ENCODE results near the gene LIMK2.
"Not testable (repeated sequence)": the region's sequence is repeated elsewhere in the genome, so short reads cannot be mapped to it uniquely, and the experiment has no call there.

The LIMK2 gene

DNA sequence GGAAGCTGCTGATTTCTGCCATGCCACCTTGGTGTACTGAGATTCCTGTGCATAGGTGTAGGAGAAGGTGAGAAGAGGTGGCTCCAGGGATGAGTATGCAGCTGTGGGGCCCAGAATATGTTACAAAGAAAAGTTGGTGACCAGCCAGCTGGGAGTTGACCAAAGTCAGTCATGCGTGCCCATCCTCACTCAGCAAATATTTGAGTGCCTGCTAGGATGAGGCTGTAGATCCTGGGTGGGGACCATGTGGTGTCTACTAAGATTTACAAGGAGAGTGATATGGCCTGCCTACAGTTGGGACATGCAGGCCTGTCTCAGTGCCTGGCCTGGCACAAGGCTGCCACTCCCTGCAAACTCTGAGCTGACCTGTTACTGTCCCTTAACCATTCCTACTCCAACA, 32.8 kb upstream of the LIMK2 start:
- DNase-seq (ENCODE audit: low read depth): peak; percentile 76
- TF ChIP-seq, protein P1, sequence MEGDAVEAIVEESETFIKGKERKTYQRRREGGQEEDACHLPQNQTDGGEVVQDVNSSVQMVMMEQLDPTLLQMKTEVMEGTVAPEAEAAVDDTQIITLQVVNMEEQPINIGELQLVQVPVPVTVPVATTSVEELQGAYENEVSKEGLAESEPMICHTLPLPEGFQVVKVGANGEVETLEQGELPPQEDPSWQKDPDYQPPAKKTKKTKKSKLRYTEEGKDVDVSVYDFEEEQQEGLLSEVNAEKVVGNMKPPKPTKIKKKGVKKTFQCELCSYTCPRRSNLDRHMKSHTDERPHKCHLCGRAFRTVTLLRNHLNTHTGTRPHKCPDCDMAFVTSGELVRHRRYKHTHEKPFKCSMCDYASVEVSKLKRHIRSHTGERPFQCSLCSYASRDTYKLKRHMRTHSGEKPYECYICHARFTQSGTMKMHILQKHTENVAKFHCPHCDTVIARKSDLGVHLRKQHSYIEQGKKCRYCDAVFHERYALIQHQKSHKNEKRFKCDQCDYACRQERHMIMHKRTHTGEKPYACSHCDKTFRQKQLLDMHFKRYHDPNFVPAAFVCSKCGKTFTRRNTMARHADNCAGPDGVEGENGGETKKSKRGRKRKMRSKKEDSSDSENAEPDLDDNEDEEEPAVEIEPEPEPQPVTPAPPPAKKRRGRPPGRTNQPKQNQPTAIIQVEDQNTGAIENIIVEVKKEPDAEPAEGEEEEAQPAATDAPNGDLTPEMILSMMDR (conservative IDR thresholded peaks at IDR 0.05; ENCODE audit: low read length): no peak
- H3K4me3 ChIP-seq (ENCODE audit: low read length): no peak overlapping the region

DNA sequence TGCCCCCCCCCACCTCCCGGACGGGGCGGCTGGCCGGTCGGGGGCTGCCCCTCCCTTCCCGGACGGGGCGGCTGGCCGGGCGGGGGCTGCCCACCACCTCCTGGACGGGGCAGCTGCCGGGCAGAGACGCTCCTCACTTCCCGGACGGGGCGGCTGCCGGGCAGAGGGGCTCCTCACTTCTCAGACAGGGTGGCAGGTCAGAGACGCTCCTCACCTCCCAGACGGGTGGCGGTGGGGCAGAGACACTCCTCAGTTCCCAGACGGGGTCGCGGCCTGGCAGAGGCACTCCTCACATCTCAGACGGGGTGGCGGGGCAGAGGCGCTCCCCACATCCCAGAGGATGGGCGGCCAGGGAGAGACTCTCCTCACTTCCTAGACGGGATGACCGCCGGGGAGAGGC, 28.1 kb upstream of the LIMK2 start:
- TF ChIP-seq, protein P1 (conservative IDR thresholded peaks at IDR 0.05; ENCODE audit: low read length): no peak
- no peak overlapping the region for H3K4me3 ChIP-seq (ENCODE audit: low read length)
- DNase-seq (ENCODE audit: low read depth): no peak

DNA sequence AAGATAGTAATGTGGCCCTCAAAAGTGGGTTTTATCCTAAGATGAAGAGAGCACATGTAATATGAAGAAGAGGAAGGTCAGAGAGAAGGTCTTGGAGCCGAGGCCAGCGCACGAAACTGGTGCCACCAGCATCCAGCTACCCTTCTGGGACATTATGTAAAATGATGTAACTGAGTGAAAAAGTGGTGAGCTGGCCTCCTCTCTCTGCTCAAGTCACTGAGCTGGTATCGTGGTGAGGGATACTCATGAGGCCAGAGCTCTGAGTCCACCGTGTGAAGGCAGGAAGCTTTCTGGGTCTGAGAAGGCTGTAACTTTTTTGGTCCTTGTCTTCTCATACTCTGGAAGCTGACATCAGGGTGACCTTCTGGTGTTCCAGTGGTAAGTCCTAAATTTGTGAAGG, 27.0 kb upstream of the LIMK2 start:
- TF ChIP-seq, protein P1 (conservative IDR thresholded peaks at IDR 0.05; ENCODE audit: low read length): no peak
- peak; percentile 68 for DNase-seq (ENCODE audit: low read depth)
- H3K4me3 ChIP-seq (ENCODE audit: low read length): no peak overlapping the region

DNA sequence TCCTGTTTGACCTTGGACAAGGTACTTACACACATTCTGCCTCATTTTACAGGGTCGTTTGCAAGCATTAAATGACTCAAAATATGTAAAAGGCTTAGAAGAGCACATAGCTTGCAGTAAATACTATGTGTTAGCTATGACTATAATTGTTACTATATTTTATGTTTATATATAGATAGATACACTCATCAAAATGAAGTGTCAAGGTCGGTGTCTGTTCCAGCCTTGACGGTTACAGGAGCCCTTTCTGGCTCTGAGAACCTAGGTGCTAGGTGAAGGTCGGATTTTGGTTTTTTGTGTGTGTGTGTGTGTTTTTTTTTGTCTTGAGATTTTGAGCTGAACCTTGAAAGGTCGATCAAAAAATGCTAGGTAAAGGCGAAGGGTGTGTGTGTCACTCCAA, 24.5 kb upstream of the LIMK2 start:
- H3K4me3 ChIP-seq (ENCODE audit: low read length): no peak overlapping the region
- TF ChIP-seq, protein P1 (conservative IDR thresholded peaks at IDR 0.05; ENCODE audit: low read length): no peak
- DNase-seq (ENCODE audit: low read depth): no peak

DNA sequence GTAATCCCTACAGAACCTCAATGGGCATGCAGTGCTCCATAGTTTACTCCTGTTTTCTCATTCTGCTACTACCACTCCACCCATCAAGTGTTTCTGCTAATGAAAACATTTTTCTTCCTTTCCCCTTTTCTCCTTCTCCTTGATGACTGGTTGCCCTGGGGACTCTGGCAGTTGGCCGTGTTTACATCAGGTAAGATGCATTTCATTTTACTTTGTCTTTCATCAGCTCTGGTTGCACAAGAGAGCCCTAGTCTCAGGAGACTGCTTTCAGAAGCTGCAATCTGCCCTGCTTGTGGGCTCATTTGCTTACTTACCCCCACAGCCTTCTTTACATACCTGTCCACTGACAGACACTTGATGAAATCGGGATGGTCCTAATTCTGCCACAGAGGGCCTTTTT, 19.6 kb upstream of the LIMK2 start:
- DNase-seq (ENCODE audit: low read depth): peak; percentile 85
- TF ChIP-seq, protein P1 (conservative IDR thresholded peaks at IDR 0.05; ENCODE audit: low read length): no peak
- H3K4me3 ChIP-seq (ENCODE audit: low read length): no peak overlapping the region

DNA sequence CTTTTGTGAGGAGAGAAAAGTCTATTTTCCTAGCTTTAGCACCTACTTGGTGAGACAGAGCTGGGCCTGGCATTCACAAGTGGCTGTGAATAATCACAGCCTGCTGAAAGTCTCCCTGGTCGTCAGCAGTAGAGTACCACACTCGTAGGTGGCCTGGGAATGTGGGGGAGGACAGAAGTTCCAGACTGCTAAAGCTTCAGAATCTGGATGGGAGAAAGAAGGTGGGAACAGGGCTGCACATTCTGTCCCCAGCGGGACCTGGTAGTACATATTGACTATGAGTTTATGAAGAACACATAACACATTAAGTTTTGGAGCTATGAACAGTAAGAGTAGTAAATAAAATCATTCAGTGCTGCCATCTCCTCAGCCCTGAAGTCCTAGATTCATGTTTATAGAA, 19.0 kb upstream of the LIMK2 start:
- no peak for DNase-seq (ENCODE audit: low read depth)
- H3K4me3 ChIP-seq (ENCODE audit: low read length): no peak overlapping the region
- TF ChIP-seq, protein P1 (conservative IDR thresholded peaks at IDR 0.05; ENCODE audit: low read length): no peak

DNA sequence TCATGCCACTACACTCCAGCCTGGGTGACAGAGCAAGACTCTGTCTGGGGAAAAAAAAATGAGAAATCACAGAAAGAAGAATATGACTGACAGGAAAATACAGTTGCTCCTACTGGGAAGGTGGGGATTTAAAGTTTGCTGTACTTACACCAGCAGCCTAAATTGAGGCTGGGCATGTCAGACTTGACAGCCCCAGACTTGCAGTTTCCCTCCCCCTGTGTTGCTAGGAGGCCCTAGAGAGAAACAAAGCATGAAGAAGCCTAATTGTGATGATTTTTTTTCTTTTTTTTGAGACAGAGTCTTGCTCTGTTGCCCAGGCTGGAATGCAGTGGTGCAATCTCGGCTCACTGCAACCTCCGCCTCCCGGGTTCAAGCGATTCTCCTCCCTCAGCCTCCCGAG, 17.4 kb upstream of the LIMK2 start:
- not testable (repeated sequence) for H3K4me3 ChIP-seq (ENCODE audit: low read length); DNase-seq (ENCODE audit: low read depth)

DNA sequence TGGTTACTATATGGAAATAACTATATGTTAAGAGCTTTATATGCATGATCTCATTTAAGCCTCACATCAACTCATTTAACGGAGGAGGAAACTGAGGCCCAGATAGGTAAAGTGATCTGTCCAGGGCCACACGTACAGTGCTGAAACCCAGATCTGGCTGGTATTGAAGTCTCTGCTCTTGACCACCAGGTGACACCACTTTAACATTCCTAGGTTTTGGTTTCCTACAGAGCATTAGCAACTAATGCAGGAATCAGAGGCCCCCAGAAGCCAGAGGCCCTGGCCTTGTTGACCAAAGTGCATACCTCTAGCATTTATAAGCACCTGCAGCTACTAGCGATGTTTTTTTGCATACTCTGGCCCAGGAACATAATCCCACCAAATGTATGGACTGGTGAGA, 12.9 kb upstream of the LIMK2 start:
- TF ChIP-seq, protein P1 (conservative IDR thresholded peaks at IDR 0.05; ENCODE audit: low read length): 0 out of 2 replicates have a peak, but pooled peaks have one; percentile 10
- H3K4me3 ChIP-seq (ENCODE audit: low read length): no peak overlapping the region
- no peak for DNase-seq (ENCODE audit: low read depth)

DNA sequence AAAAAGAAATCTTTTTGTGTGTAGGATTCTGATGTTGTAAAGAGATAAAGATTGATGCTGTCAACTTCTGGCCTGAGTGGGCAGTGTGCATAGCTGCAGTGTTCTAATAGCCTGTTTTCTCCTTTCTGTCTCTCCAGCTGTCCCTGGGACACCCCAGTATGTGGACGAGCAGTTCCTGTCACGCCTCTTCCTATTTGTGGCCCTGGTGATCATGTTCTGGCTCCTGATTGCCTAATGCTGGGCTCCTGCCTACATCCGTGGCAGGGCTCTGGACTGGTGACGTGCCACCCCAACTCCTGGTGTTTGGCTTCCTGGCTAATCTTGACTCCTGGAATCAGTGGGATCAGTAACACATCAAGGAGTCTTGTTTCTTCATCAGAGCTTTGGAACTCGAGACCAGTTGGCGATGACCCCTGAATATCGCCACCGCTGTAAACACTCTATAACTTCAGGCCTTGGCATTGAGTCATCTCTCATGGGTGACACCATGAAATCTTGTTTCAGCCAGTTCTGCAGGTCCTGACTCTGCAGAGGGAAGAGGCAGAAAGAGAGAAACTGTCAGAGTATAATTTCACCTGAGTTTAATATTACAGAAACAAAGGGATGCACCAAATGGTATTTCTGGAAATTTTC, 7.6 kb upstream of the LIMK2 start:
- H3K4me3 ChIP-seq (ENCODE audit: low read length); DNase-seq (ENCODE audit: low read depth): not testable (repeated sequence)

DNA sequence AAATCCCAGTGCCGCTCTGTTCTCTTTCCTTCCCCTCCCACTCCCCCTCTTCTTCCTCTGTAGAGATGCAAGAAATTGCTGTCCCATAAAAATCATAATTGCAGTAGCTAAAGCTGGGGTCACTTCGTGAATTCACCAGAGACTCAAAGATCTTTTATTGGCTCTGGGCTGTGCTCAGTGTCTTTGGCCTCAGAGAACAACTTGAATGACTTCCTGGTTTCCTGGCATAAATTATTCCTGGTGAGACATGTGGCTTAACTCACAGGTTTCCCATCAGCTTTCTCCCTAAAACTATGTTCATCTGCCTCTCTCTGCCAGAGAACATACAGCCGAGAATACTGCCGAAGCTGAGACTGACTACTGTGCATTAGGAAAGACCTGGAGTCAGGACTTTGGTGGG, 7.0 kb upstream of the LIMK2 start:
- H3K4me3 ChIP-seq (ENCODE audit: low read length); DNase-seq (ENCODE audit: low read depth): not testable (repeated sequence)

DNA sequence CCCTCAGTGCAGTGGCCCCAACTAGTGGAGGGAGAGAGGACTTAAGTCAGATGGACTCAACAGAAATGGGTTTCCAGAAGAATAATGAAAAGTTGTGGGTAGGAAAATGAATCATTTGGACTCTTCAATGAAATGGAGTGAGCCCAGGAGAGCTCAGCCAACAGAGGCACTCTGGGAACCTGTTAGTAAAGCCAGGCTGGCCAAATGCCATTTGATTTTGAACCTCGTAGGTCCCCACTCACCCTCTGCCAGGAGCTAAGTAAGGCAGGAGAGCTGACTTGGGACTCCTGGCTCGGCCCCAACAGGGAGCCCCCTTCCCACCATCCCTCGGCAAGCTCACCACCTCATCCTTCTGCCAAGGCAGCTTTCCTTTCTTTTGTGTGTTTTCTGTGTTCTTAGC, 5.6 kb upstream of the LIMK2 start:
- not testable (repeated sequence) for H3K4me3 ChIP-seq (ENCODE audit: low read length); DNase-seq (ENCODE audit: low read depth)
